Astrocyte of the spinal cord (primary cell): ENCODE data around the gene R3HDM2.

Experiments used
- DNase-seq: peaks from one replicate; pipeline ENCODE4 v3.0.0; 2011; ENCODE audit warnings: low read depth, low spot score
- H3K4me3 ChIP-seq: 2 replicates; pipeline ENCODE4 v1.5.1; 2011; ENCODE audit warnings: low read depth, mild to moderate bottlenecking, low read length, moderate library complexity
- in situ Hi-C: cut with HindIII; loops from 2 replicates; pipeline ENCODE4 v1.10.0; 2017; ENCODE audit warnings: low sequenced_read_pairs
- TF ChIP-seq, protein P1 (sequence below): IDR thresholded peaks from 2 replicates; pipeline ENCODE4 v1.5.1; 2012; ENCODE audit warnings: low read depth, mild to moderate bottlenecking, low read length, inconsistent platforms

R3HDM2 gene

DNA sequence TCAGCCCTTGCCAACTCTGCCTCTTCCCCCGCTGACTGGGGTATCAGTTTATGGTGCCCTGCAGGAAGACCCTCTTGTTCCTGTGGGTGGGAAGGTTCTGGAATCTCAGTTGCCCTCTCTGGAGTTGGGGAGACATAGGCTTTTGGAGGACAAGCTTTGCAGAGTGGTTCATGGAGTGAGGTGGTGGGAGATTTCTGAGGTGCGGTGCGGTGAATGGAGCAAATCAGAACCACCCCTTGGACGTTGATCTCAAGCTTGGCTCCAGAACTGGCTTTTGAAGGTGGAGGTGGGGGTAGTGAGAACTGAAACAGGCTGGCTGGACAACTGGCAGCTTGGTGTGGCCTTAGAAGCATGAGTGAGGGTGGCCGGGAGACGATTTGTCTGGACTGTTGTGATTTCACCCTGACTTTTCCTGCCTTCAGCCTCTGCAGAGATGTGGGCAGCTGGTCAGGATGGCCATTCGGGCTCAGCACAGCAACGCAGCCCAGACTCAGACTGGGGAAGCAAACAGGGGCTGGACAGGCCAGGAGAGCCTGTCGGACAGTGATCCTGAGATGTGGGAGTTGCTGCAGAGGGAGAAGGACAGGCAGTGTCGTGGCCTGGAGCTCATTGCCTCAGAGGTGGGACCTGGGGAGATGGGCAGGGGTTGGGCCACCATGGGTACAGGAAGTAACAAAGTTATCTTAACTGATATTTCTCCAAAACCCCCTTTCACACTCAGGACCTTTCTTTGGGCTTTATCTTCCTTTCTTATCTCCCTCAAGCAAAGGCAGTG is 200.3 kb downstream of the R3HDM2 start:
- in situ Hi-C loops, result no loop called here
- H3K4me3 ChIP-seq, result peak overlapping the region; percentile 72
- TF ChIP-seq, protein P1, sequence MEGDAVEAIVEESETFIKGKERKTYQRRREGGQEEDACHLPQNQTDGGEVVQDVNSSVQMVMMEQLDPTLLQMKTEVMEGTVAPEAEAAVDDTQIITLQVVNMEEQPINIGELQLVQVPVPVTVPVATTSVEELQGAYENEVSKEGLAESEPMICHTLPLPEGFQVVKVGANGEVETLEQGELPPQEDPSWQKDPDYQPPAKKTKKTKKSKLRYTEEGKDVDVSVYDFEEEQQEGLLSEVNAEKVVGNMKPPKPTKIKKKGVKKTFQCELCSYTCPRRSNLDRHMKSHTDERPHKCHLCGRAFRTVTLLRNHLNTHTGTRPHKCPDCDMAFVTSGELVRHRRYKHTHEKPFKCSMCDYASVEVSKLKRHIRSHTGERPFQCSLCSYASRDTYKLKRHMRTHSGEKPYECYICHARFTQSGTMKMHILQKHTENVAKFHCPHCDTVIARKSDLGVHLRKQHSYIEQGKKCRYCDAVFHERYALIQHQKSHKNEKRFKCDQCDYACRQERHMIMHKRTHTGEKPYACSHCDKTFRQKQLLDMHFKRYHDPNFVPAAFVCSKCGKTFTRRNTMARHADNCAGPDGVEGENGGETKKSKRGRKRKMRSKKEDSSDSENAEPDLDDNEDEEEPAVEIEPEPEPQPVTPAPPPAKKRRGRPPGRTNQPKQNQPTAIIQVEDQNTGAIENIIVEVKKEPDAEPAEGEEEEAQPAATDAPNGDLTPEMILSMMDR, result no peak
- no peak for DNase-seq

DNA sequence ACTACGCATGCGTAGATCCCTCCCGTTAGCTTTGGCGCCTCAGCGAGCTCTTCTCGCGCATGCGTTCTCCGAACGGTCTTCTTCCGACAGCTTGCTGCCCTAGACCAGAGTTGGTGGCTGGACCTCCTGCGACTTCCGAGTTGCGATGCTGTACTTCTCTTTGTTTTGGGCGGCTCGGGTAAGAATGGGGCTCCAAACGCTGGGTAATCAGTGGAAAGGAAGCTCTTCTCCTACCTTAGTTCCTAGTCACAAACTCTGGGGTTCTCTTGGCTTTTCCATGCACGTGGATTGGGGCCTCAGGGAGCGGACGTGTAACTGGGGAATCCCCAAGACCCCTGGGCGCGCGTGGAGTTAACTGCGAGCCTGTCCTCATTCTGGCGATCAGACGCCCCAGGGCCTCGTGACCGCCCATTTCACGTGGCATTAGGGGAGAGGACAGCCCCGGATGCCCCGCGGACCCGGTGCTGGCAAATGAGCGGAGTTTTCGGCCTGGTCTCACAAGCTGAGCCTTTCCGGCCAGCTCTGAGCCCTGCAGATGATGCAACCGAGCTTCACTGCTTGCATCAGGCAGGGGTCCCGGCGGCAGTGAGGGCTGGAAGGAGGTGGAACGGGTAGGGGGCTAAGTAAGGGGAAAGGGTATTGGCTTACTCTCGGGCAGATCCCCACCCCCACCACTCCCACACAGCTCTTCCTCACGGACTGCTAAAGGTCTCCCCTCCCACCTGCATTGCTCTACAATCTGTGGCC is 201.0 kb downstream of the R3HDM2 start, which contains the start of gene SHMT2:
Gene SHMT2 (plus strand): TSS at position 78 of the 747 bp plus-strand sequence. CDS start 68 bp downstream, at position 146.
- TF ChIP-seq, protein P1, result no peak

DNA sequence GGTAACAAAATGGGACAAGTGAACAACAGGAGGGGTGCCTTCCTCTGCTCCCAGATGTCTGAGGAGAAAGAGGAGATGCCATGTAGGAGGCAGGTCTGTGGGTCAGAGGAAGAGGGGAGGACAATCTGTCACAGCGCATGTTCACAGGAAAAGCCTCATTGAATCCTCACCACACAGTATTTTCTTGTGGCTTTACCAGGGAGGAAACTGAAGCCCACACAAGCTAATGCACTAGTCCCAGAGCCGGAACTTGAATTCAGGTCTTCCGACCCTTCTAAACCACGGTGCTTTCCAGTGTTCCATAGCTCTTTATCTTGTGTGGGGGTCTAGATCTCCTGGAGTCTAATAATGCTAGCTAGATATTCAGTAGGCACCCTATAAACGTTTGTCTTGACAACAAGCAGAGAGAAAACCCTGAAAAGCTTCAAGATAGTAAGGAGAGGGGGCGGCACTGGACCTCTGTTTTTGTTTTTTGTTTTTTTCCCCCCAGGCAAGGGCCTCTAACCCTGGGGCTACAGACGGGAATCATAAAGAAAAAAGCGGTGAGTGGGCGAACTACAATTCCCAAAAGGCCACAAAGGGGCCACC is 201.7 kb downstream of the R3HDM2 start:
- peak; percentile 13 for DNase-seq
- in situ Hi-C loops, result no loop called here
- TF ChIP-seq, protein P1, result no peak
- peak overlapping the region; percentile 72 for H3K4me3 ChIP-seq

More for the DNA sequence above, 201.0 kb downstream of the R3HDM2 start, which contains the start of gene SHMT2:
- peak within 1 kb of the TSS; percentile 72 for H3K4me3 ChIP-seq
- in situ Hi-C loops, result no loop called here
- peak; percentile 94 for DNase-seq

DNA sequence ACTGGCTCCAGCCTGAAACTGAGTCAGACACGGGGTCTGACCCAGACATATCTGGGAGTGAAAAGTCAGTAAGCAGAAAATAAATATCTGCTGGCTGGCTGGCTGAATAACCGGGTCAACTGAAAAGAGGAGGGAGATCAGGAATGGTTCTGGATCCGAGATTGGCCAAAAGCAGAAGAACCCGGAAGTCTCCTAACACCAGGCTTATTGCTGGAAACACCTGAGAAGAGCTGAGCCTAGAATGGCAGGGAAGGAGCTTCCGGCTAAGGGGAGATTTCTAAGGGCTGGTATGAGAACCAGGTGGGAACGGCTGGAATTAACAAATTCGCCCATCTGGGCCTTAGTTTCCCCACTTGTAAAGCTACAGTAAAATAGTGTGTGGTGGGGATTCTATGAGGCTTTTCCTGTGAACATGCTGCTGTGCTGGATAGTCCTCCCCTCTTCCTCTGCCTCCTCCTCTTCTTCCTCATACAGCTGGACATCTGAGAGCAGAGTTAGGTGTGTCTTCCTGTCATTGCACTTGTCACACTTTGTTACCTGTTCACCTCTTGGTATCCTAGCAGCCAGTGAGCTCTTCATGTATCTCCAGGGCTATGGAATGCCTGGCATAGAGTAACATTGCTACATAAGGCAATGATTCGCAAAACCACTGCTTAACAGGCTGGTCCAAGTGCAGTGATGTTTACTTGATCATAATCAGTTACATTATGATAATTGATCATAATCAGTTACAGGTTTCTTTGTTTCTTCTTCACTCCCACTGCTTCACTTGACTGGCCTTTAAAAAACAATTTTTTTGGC is 203.3 kb downstream of the R3HDM2 start:
- no peak for DNase-seq
- in situ Hi-C loops, result no loop called here
- TF ChIP-seq, protein P1, result no peak
- no peak overlapping the region for H3K4me3 ChIP-seq

DNA sequence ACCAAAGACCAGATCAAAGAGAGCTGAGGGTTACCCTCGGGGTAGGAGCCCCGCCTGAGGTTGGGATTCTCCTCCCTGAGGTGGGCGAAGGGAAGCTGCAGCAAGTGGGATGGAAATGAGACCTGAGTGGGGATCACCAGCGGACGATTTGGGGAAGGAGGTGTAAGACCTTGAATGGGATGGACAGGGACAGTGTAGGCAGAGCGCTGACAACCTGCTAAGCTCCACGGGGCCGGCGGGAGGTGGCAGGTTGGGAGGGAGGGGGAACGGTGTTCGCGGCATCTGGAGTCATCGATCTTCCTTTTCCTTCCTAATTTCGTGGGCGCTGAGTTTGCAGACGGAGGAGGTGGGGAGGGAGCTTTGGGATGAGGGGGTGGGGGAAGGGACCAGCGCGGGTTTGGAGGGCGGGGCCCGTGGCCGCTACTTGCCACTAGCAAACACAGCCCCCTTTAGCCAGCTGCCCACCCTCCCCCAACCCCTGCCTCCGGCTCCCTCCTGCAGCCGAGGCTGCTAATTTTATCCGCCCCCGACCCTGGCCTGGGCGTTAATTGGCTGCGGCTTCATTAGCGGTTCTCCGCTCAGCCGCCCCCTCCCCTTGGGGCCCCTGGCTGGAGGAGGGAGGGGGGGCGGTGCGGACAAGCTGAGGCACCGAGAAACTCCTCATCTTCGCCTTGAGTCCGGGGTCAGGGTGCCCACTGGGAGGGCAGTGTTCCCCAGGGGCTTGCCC is 204.1 kb downstream of the R3HDM2 start:
- in situ Hi-C loops, result no loop called here
- TF ChIP-seq, protein P1, result no peak
- no peak overlapping the region for H3K4me3 ChIP-seq
- no peak for DNase-seq
